K562 (cell line): ENCODE measurements around the gene MMD2. TPM values are rescaled to one million over a fixed set of nuclear protein-coding genes. Genes with fewer than 3 reads are reported as not detected.
A peak's percentile ranks its signal among the peaks of the same experiment; 100 is the strongest.

Experiments
- ATAC-seq: fragments of 200-7000 bp; cut with Tn5 transposase; 3 replicates; pipeline ENCODE4 v1.9.1; 2020; ENCODE audit warnings: moderate library complexity
- BruUV-seq: library from RNA; stranded (reverse); fragments of 400-500 nt; replicated peaks from 2 replicates; lab custom pipeline; 2021; lab: Mats Ljungman, UMichigan
- CTCF ChIA-PET: fragments of 300-600 bp; formaldehyde crosslinking; extraction: SDS; loops from one replicate; lab custom pipeline; 2021; ENCODE audit warnings: low intra/inter-chr PET ratio; lab: Yijun Ruan, JAX
- POLR2A ChIA-PET: fragments of 300-600, 350-650 bp; sonication (Branson Sonifier 250); formaldehyde crosslinking; extraction: SDS; loops from one replicate; lab custom pipeline; 2021; ENCODE audit warnings: antibody characterized with exemption, inconsistent platforms; lab: Yijun Ruan, JAX
- DNase-seq, 4 experiments: peaks; one replicate each; pipeline versions ENCODE4 v3.0.0 to v3.0.0-alpha.2; 2011 to 2018; ENCODE audit warnings: low spot score in 3 of 4, mixed read lengths in 3 of 4; ENCODE audit errors: extremely low read depth in 1 of 4
- FAIRE-seq: peaks from 2 replicates; lab custom pipeline; 2011; peaks lifted over from hg19 to GRCh38; lab: Jason Lieb, UNC
- H2AFZ ChIP-seq: 2 replicates; pipeline ENCODE4 v1.6.0; 2011; ENCODE audit warnings: low read depth, low read length, control low read depth, inconsistent platforms
- H3K27ac ChIP-seq: fragments of 200-600 bp; 3 replicates; pipeline ENCODE4 v1.8.0; 2011; ENCODE audit warnings: low read depth, mild to moderate bottlenecking, control low read depth, inconsistent platforms, low read length, moderate library complexity, mixed read lengths; ENCODE audit errors: extremely low read depth
- H3K27me3 ChIP-seq, 2 experiments: fragments of 300-600 bp in 1 of 2; 2 replicates in 1 of 2; 3 replicates in 1 of 2; pipeline versions ENCODE4 v1.6.0 to v1.8.0; 2011; ENCODE audit warnings: inconsistent platforms in 2 of 2, low read length in 2 of 2, mild to moderate bottlenecking in 1 of 2, mixed read lengths in 1 of 2, moderate library complexity in 1 of 2; ENCODE audit not compliant: control insufficient read depth in 2 of 2, insufficient read depth in 2 of 2
- H3K36me3 ChIP-seq: fragments of 300-600 bp; 3 replicates; pipeline ENCODE4 v1.8.0; 2011; ENCODE audit warnings: mild to moderate bottlenecking, low read length, inconsistent platforms; ENCODE audit not compliant: control insufficient read depth, insufficient read depth
- H3K4me1 ChIP-seq, 2 experiments: fragments of 200-600 bp in 1 of 2; replicated peaks in 1 of 2; 2 replicates in 1 of 2; 3 replicates in 1 of 2; pipeline versions ENCODE4 v1.5.1 to v1.8.0; 2011; ENCODE audit warnings: inconsistent platforms in 2 of 2, low read length in 2 of 2, mild to moderate bottlenecking in 1 of 2, mixed read lengths in 1 of 2, moderate library complexity in 1 of 2; ENCODE audit not compliant: control insufficient read depth in 2 of 2, insufficient read depth in 2 of 2
- H3K4me2 ChIP-seq: 2 replicates; pipeline ENCODE4 v1.6.1; 2011; ENCODE audit warnings: low read length, control low read depth, inconsistent platforms, mixed read lengths; ENCODE audit not compliant: insufficient read depth
- H3K4me3 ChIP-seq: fragments of 200-600 bp; sonication (generic), shearing (Covaris generic); 2 replicates; pipeline ENCODE4 v1.5.1; 2016; ENCODE audit warnings: control low read depth, inconsistent platforms
- H3K79me2 ChIP-seq: fragments of 200-600 bp; 3 replicates; pipeline ENCODE4 v1.8.0; 2011; ENCODE audit warnings: low read length, inconsistent platforms; ENCODE audit not compliant: control insufficient read depth, insufficient read depth
- H3K9ac ChIP-seq, 2 experiments: 2 replicates each; pipeline versions ENCODE4 v1.6.0 to v1.6.1; 2011; ENCODE audit warnings: low read depth in 2 of 2, low read length in 2 of 2, control low read depth in 1 of 2, inconsistent platforms in 1 of 2, mild to moderate bottlenecking in 1 of 2, mixed read lengths in 1 of 2; ENCODE audit not compliant: insufficient read depth in 1 of 2
- H3K9me1 ChIP-seq: one replicate; pipeline ENCODE4 v1.6.0; 2011; ENCODE audit warnings: inconsistent platforms, mild to moderate bottlenecking, low read length, moderate library complexity; ENCODE audit not compliant: control insufficient read depth, insufficient read depth
- H3K9me3 ChIP-seq: replicated peaks from 2 replicates; pipeline ENCODE4 v1.5.1; 2011; ENCODE audit warnings: low read depth, low read length, inconsistent platforms; ENCODE audit not compliant: control insufficient read depth, insufficient read depth
- H4K20me1 ChIP-seq: replicated peaks from 2 replicates; pipeline ENCODE4 v1.6.1; 2011; ENCODE audit warnings: low read length, inconsistent platforms, mixed read lengths; ENCODE audit not compliant: control insufficient read depth, insufficient read depth
- BACH1 ChIP-seq: fragments of 200-800 bp; sonication (Bioruptor generic); IDR thresholded peaks from 2 replicates; pipeline ENCODE4 v1.6.1; 2016; ENCODE audit warnings: missing genetic modification characterization, missing compliant biosample characterization
- CTBP1 ChIP-seq: fragments of 450-650 bp; IDR thresholded peaks from 2 replicates; pipeline ENCODE4 v1.6.1; 2016; ENCODE audit warnings: borderline replicate concordance
- FOXK2 ChIP-seq, 2 experiments: fragments of 450-650 bp; IDR thresholded peaks in 1 of 2; conservative IDR thresholded peaks in 1 of 2; 2 replicates each; pipeline ENCODE4 v1.6.1; 2016; ENCODE audit warnings: low read depth in 2 of 2, mild to moderate bottlenecking in 1 of 2
- POLR2G ChIP-seq: fragments of 200-400 bp; formaldehyde crosslinking; IDR thresholded peaks from 2 replicates; pipeline ENCODE4 v1.6.1; 2017; ENCODE audit warnings: low read depth, mild to moderate bottlenecking, antibody characterized with exemption, low read length, moderate library complexity
- WGBS: fragments of 100-300 bp; shearing (Covaris generic); methylation state at CpG from one replicate; pipeline ENCODE4 v1.1.6; 2016; ENCODE audit warnings: low coverage, mixed read lengths; ENCODE audit not compliant: insufficient coverage; ENCODE audit errors: missing lambda C conversion rate; 5-methylcytosine and 5-hydroxymethylcytosine counted together
- in situ Hi-C: fragments of 300-500 bp; cut with MboI; formaldehyde crosslinking; loops from 4 replicates; pipeline ENCODE4 v1.15.0; 2018; ENCODE audit warnings: inconsistent platforms, mixed read lengths
- intact Hi-C: fragments of 100-400 bp; cut with micrococcal nuclease; formaldehyde crosslinking; loops from 2 replicates; pipeline ENCODE4 v1.14.2; 2022
- polyA plus RNA-seq, 8 experiments: library from polyadenylated mRNA; depleted of rRNA in 4 of 8; stranded (reverse) in 5 of 8; unstranded in 3 of 8; fragments of >200 nt; fragmentation: Nextera tagmentation in 2 of 8; fragmentation: Illumina TruSeq in 1 of 8; extraction: Ambion mirVana in 2 of 8; extraction: Trizol in 1 of 8; gene quantifications; 2 replicates each; pipeline versions ENCODE4 v1.2.1 to v1.2.3, GENCODE V29; 2011 to 2014; ENCODE audit warnings: inconsistent platforms in 1 of 8, missing spikeins in 1 of 8
- total RNA-seq, 7 experiments: library from RNA; depleted of rRNA in 6 of 7; stranded (reverse); fragments of >200 nt in 6 of 7; fragmentation: Illumina TruSeq in 2 of 7; extraction: Trizol in 2 of 7; gene quantifications; 2 replicates each; pipeline versions ENCODE4 v1.2.1 to v1.2.3, GENCODE V29; 2011 to 2021; ENCODE audit warnings: low replicate concordance in 1 of 7

Gene MMD2
- total and polyA plus RNA-seq, 9 of the 15 experiments (the other 6 are each of a cell fraction or from before 2014, with no cell fraction given) = not detected

DNA sequence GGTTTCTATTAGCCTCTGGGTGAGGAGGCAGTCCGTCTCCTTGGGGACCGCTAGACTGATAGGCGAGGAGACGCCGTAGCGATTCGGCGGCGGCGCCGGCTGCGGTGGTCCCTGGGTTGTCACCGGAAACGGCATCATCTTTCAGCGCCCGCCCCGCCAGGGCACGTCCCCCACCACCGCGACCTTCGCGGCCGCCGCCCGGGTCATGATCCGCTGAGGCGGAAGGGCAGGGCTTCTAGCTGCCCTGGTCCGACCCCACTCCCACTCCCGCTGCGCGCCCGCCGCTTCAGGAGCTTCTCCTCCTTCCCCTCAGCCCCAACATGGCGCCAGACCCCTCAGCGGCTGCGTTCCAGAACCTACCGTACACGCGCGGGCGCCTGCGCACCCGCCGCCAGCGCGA, 97.3 kb downstream of the MMD2 start, which contains the start of gene PAPOLB:
Gene PAPOLB, minus strand, starts transcription at position 358 of the 400 bp plus-strand sequence. Its CDS starts 220 bp downstream, at position 138.
- no peaks in the 10 kb centered on the region for H3K79me2 ChIP-seq
- H3K4me2 ChIP-seq = no peak within 1 kb of the TSS
- H3K27ac ChIP-seq = no peak within 1 kb of the TSS
- WGBS = 90% methylated on average over 19 of the region's 46 CpGs
- H3K4me3 ChIP-seq = no peak within 1 kb of the TSS
- intact Hi-C loops (no loop called here), in situ Hi-C loops (no loop called here)
- CTCF ChIA-PET = no interaction called here
- no peaks in the 10 kb centered on the region for H3K27me3 ChIP-seq
- no peak for ATAC-seq
- no peak within 1 kb of the TSS for H3K9ac ChIP-seq
- H4K20me1 ChIP-seq = no peaks in the 10 kb centered on the region
- 0 out of 2 replicates have a peak, but pooled peaks have one; percentile 15 for TF ChIP-seq POLR2G
- no peak for TF ChIP-seq FOXK2 (conservative IDR thresholded peaks at IDR 0.05 in 1 of 2, IDR thresholded peaks at IDR 0.05 in 1 of 2; ENCODE audit: low read depth in 2 of 2)
- no peak for DNase-seq
- no peaks in the 10 kb centered on the region for H3K36me3 ChIP-seq
- POLR2A ChIA-PET = interaction anchor here (1.0 kb wide), 1 partner anchor 8 kb away, joined by 6 read pairs; no protein-coding TSS in a partner anchor
- FAIRE-seq = no peak
- H2AFZ ChIP-seq = no peak within 1 kb of the TSS
- BruUV-seq = no TSS peak
- H3K9me3 ChIP-seq = 0 out of 2 replicates have a peak, but pooled peaks cover 2% of the 10 kb centered on the region
- H3K9me1 ChIP-seq = no peaks in the 10 kb centered on the region
- no peaks in the 10 kb centered on the region for H3K4me1 ChIP-seq

DNA sequence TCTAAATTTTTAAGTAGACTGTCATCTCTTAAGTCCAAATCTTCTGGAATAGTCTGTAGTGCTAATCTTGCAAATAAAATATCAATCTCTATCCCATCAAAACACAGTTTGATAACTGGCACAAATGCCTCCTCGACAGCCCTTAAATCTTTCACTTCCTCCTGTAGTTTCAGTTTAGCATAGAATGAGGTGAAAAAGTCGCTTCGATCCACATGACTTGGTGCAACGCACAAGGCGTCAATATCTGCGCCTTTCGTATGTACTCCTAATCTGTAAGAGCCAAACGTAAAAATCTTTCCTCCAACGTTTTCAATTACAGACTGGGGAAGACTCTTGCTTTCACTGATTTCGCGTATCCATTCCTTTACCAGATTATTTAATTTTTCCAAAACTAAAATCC, 97.8 kb downstream of the MMD2 start:
- FAIRE-seq = no peak
- Histone ChIP-seq H3K27me3 (no peaks in the 10 kb centered on the region), H3K9me3 (0 out of 2 replicates have a peak, but pooled peaks cover 2% of the 10 kb centered on the region), H2AFZ (no peak overlapping the region), H3K79me2 (no peaks in the 10 kb centered on the region), H3K4me1 (no peaks in the 10 kb centered on the region), H4K20me1 (no peaks in the 10 kb centered on the region), H3K36me3 (no peaks in the 10 kb centered on the region), H3K4me2 (no peak overlapping the region), H3K4me3 (no peak overlapping the region), H3K27ac (no peak overlapping the region), H3K9me1 (no peaks in the 10 kb centered on the region), H3K9ac (no peak overlapping the region)
- ChIA-PET CTCF (no interaction called here), POLR2A (no interaction called here)
- no peak for ATAC-seq
- TF ChIP-seq CTBP1 (no peak), BACH1 (tag) (no peak)
- no peak for DNase-seq
- intact Hi-C loops (no loop called here), in situ Hi-C loops (no loop called here)
- BruUV-seq = no TSS peak
- 75% methylated on average over 11 of the region's 11 CpGs for WGBS
